ENCODE results near the gene LPAR2. TPM values are rescaled to one million over a fixed set of nuclear protein-coding genes. Genes with fewer than 3 reads are reported as not detected.
"Not testable (repeated sequence)": the region's sequence is repeated elsewhere in the genome, so short reads cannot be mapped to it uniquely, and the experiment has no call there.

The LPAR2 gene
- total RNA-seq, 1 donor from 2014 or later, result 8.2 TPM

DNA sequence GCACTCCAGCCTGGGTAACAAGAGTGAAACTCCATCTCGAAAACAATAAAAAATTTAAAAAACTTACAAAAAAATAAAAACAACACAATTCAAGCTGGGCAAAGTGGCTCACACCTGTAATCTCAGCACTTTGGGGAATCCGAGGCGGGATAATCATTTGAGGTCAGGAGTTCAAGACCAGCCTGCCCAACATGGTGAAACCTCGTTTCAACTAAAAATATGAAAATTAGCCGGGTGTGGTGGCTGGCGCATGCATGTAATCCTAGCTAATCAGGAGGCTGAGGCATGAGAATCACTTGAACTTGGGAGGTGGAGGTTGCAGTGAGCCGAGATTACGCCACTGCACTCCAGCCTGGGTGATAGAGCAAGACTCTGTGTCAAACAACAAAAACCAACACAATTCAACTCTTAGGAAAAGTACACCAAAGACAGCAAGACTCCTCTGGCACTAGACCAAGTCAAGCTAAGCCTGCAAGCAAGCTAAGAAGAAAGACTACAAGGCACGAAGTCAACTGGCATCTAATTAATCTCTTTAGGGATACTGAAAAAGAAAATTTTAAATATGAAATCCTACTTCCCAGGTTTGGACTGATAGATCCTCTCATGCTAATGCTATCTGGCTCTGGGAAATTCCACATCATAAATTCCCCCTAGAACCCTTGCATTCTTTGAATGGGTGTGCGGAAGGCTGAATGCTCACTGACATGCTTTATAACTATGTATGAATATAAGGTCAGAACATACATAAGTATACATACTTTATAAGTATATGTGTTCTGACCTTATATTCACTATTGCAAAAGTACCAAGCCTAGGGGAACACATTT, 17.4 kb downstream of the LPAR2 start:
- no peaks in the 10 kb centered on the region for H3K27me3 Mint-ChIP-seq (ENCODE audit: low read depth)
- H3K9me3 Mint-ChIP-seq (ENCODE audit: low read depth), result no peaks in the 10 kb centered on the region
- no peak for DNase-seq (ENCODE audit: low spot score)
- H3K36me3 Mint-ChIP-seq (ENCODE audit: low read depth), result no peaks in the 10 kb centered on the region
- H3K4me3 Mint-ChIP-seq (ENCODE audit: unreplicated experiment), result no peak overlapping the region
- H3K4me1 Mint-ChIP-seq (ENCODE audit: low read depth), result peaks cover 19% of the 10 kb centered on the region
- H3K27ac Mint-ChIP-seq (ENCODE audit: unreplicated experiment), result no peak overlapping the region
- TF ChIP-seq, protein P1, sequence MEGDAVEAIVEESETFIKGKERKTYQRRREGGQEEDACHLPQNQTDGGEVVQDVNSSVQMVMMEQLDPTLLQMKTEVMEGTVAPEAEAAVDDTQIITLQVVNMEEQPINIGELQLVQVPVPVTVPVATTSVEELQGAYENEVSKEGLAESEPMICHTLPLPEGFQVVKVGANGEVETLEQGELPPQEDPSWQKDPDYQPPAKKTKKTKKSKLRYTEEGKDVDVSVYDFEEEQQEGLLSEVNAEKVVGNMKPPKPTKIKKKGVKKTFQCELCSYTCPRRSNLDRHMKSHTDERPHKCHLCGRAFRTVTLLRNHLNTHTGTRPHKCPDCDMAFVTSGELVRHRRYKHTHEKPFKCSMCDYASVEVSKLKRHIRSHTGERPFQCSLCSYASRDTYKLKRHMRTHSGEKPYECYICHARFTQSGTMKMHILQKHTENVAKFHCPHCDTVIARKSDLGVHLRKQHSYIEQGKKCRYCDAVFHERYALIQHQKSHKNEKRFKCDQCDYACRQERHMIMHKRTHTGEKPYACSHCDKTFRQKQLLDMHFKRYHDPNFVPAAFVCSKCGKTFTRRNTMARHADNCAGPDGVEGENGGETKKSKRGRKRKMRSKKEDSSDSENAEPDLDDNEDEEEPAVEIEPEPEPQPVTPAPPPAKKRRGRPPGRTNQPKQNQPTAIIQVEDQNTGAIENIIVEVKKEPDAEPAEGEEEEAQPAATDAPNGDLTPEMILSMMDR (IDR thresholded peaks at IDR 0.05), result no peak

DNA sequence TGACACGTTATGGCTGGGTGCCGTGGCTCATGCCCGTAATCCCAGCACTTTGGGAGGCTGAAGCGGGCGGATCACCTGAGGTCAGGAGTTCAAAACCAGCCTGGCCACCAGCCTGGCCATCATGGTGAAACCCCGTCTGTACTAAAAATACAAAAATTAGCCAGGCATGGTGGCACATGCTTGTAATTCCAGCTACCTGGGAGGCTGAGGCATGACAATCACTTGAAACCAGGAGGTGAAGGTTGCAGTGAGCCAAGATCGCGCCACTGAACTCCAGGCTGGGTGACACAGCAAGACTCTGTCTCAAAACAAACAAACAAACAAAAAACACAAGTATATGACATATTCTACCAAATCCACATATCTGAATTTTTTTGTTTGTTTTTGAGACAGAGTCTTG, 21.3 kb downstream of the LPAR2 start:
- not testable (repeated sequence) for H3K9me3 Mint-ChIP-seq (ENCODE audit: low read depth); H3K36me3 Mint-ChIP-seq (ENCODE audit: low read depth); H3K4me3 Mint-ChIP-seq (ENCODE audit: unreplicated experiment); H3K27ac Mint-ChIP-seq (ENCODE audit: unreplicated experiment); DNase-seq (ENCODE audit: low spot score); H3K4me1 Mint-ChIP-seq (ENCODE audit: low read depth); H3K27me3 Mint-ChIP-seq (ENCODE audit: low read depth)

DNA sequence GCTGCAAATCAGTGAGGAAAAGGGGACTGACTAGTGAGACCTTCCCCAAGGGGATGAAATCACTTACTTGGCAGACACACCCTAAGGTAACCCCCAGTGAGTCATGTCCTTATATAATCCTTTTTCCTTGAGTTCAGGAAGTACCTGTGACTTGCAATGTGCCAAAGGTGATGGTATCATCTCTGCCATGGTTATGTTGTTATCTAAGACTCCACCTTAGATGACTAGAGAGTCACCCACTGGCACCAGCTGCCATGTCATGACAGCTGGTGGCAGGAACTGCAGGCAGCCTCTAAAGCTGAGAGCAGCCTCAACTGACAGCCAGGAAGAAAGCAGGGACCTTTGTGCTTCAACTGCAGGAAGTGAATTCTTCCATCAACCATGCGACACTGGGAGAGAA, 22.0 kb downstream of the LPAR2 start:
- Mint-ChIP-seq H3K4me1 (ENCODE audit: low read depth) (peaks cover 6% of the 10 kb centered on the region), H3K4me3 (ENCODE audit: unreplicated experiment) (no peak overlapping the region), H3K9me3 (ENCODE audit: low read depth) (no peaks in the 10 kb centered on the region), H3K27ac (ENCODE audit: unreplicated experiment) (no peak overlapping the region), H3K36me3 (ENCODE audit: low read depth) (no peaks in the 10 kb centered on the region), H3K27me3 (ENCODE audit: low read depth) (no peaks in the 10 kb centered on the region)
- DNase-seq (ENCODE audit: low spot score), result no peak
- TF ChIP-seq, protein P1 (IDR thresholded peaks at IDR 0.05), result no peak

DNA sequence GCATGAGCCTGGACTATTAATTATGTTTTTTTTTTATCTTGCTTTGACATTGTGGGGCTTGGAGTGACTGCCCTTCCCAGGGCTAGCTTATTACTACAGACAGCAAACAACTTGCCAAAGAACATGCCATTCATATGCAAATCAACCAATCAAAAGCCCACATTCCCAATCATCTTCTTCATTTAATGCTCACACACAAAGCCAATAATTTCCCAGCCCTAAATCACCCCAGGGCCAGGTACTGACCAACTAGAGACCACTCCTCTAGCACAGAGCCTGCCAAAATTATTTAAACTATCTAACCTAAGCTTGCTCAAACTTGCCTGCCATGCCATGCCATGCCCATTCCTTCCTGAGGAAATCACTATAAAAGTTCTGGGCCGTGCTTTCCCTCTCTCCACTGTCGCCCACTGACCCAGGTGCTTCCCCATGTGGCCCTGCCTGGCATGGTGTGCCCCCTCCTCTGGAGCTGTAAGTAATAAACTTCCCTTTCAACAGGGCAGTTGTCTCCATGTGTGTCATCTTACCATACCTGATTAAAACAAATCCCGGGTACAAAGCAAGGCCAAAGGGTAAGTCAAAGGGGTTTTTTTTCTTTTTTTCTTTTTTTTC, 25.2 kb downstream of the LPAR2 start:
- Mint-ChIP-seq H3K27me3 (ENCODE audit: low read depth) (no peaks in the 10 kb centered on the region), H3K4me1 (ENCODE audit: low read depth) (no peaks in the 10 kb centered on the region), H3K27ac (ENCODE audit: unreplicated experiment) (no peak overlapping the region), H3K4me3 (ENCODE audit: unreplicated experiment) (no peak overlapping the region), H3K9me3 (ENCODE audit: low read depth) (no peaks in the 10 kb centered on the region), H3K36me3 (ENCODE audit: low read depth) (no peaks in the 10 kb centered on the region)
- TF ChIP-seq, protein P1 (IDR thresholded peaks at IDR 0.05), result no peak
- DNase-seq (ENCODE audit: low spot score), result no peak

DNA sequence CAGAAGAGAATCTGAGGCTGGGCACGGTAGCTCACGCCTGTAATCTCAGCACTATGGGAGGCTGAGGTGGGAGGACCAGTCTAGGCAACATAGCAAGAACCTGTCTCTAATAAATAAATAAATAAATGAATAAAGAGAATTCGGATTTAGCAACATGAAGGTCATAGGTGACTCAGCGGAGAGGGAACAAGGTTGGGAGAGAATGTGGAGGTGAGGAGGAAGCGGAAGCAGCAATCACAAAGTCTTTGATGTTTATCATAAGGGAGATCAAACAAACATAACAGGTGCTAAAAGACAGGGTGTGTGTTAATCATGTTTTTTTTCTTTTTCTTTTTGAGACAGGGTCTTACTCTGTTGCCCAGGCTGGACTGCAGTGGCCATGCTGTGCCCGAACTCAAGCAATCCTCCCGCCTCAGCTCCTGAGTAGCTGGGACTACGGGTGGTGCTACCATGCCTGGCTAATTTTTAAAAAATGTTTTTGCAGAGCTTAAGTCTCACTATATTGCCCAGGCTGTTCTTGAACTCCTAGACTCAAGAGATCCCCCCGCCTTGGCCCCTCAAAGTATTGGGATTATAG, 25.8 kb downstream of the LPAR2 start:
- Mint-ChIP-seq H3K27ac (ENCODE audit: unreplicated experiment) (no peak overlapping the region), H3K36me3 (ENCODE audit: low read depth) (no peaks in the 10 kb centered on the region), H3K4me1 (ENCODE audit: low read depth) (no peaks in the 10 kb centered on the region), H3K9me3 (ENCODE audit: low read depth) (no peaks in the 10 kb centered on the region), H3K27me3 (ENCODE audit: low read depth) (no peaks in the 10 kb centered on the region), H3K4me3 (ENCODE audit: unreplicated experiment) (no peak overlapping the region)
- DNase-seq (ENCODE audit: low spot score), result no peak
- TF ChIP-seq, protein P1 (IDR thresholded peaks at IDR 0.05), result no peak

Data from chondrocyte (in vitro differentiated cells).